Transverse colon (tissue), 4 donors: Measurements from ENCODE around the gene DPF3. TPM values are rescaled to one million over a fixed set of nuclear protein-coding genes. Genes with fewer than 3 reads are reported as not detected.

Source experiments
- DNase-seq: peaks from one replicate; pipeline ENCODE4 v3.0.0-alpha.2; 2019
- H3K27ac ChIP-seq, 4 donors: fragments of 200-600 bp; sonication (generic); 2 replicates each; pipeline ENCODE4 v1.5.1; 2016 to 2018; ENCODE audit warnings: inconsistent platforms in 4 of 4
- H3K27me3 ChIP-seq: fragments of 200-600 bp; sonication (generic); 2 replicates; pipeline ENCODE4 v1.5.1; 2017; ENCODE audit warnings: inconsistent platforms
- H3K36me3 ChIP-seq, 4 donors: fragments of 200-600 bp; sonication (generic); 2 replicates each; pipeline ENCODE4 v1.5.1; 2017 to 2019; ENCODE audit warnings: inconsistent platforms in 4 of 4
- H3K4me1 ChIP-seq, 4 donors: fragments of 200-600 bp; sonication (generic); 2 replicates each; pipeline ENCODE4 v1.5.1; 2017 to 2020; ENCODE audit warnings: inconsistent platforms in 4 of 4
- H3K4me3 ChIP-seq, 4 donors: fragments of 200-600 bp; sonication (generic); 1 replicate in 1 of 4; 2 replicates in 3 of 4; pipeline versions ENCODE4 v1.5.1 to v1.6.1; 2017 to 2019; ENCODE audit warnings: inconsistent platforms in 4 of 4
- H3K9me3 ChIP-seq, 2 donors: fragments of 200-600 bp; sonication (generic); 2 replicates each; pipeline ENCODE4 v1.5.1; 2017 to 2019; ENCODE audit warnings: inconsistent platforms in 2 of 2
- EP300 ChIP-seq: sonication (generic); formaldehyde crosslinking; IDR thresholded peaks from one replicate; pipeline ENCODE4 v1.6.1; 2017; ENCODE audit warnings: antibody characterized with exemption, low read depth
- POLR2A ChIP-seq: fragments of 450-650 bp; IDR thresholded peaks from one replicate; pipeline ENCODE4 v1.6.1; 2016; ENCODE audit warnings: antibody characterized with exemption, mild to moderate bottlenecking, moderate library complexity
- POLR2AphosphoS5 ChIP-seq, 3 donors: sonication (generic); formaldehyde crosslinking; IDR thresholded peaks; one replicate each; pipeline ENCODE4 v1.6.1; 2016; ENCODE audit warnings: antibody characterized with exemption in 3 of 3
- WGBS, 2 donors: methylation state at CpG; one replicate each; pipeline ENCODE4 v1.1.5; 2018; ENCODE audit warnings: low coverage in 1 of 2; 5-methylcytosine and 5-hydroxymethylcytosine counted together
- in situ Hi-C, 4 donors: fragments of 200-750 bp; cut with MboI; loops; one replicate each; pipeline versions ENCODE4 v1.15.0 to v1.15.1; 2017; ENCODE audit warnings: low sequenced_read_pairs in 3 of 4, low pct_ligation_motif_present in 1 of 4, low pct_unique_long_range_greater_than_20kb in 1 of 4
- intact Hi-C: fragments of 100-400 bp; cut with DNase I; formaldehyde crosslinking; loops from one replicate; pipeline ENCODE4 v1.15.1; 2023; ENCODE audit warnings: low total_unique reads
- total RNA-seq, 4 donors: library from RNA; depleted of rRNA; stranded (reverse); fragments of >200 nt; gene quantifications; one replicate each; pipeline ENCODE4 v1.1.0, GENCODE V29; 2016
- TF ChIP-seq, protein P1 (sequence below), 5 experiments: fragments of 200-600 bp in 3 of 5; fragments of 450-650 bp in 2 of 5; sonication (generic) in 3 of 5; IDR thresholded peaks; 1 replicate in 2 of 5; 2 replicates in 3 of 5; pipeline ENCODE4 v1.5.1; 2016 to 2017; ENCODE audit warnings: antibody characterized with exemption in 5 of 5, inconsistent platforms in 3 of 5, mild to moderate bottlenecking in 2 of 5, moderate library complexity in 1 of 5

Gene DPF3
- total RNA-seq, 4 donors from 2014 or later = 7.1 to 23.5 (median 10.9) TPM

DNA sequence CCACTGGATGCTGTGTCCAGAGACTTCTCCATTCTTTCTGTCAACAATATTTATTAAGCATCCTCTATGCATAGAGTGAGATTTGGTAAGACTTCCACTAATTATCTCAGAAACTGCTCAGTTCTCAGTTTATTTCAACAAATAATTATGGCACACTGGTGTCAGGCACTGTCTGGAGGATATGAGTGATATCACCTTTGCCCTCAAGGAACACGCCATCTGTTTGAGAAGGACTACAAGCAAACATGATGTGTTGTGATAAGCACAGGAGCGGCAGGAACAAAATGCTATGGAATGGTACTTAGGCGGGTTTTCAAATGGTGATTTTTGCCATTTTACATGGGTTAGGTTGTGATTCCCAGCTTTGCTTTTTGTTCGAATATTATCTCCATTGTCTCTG is 229.2 kb downstream of the DPF3 start:
- Histone ChIP-seq H3K4me3 (no peak overlapping the region), H3K27me3 (no peaks in the 10 kb centered on the region), H3K36me3 (no peaks in the 10 kb centered on the region), H3K27ac (no peak overlapping the region), H3K9me3 (no peaks in the 10 kb centered on the region), H3K4me1 (no peaks in the 10 kb centered on the region)
- WGBS, 2 donors = 97 to 98% methylated on average over 4 of the region's 4 CpGs
- in situ Hi-C loops (no loop called here), intact Hi-C loops (no loop called here)
- TF ChIP-seq POLR2AphosphoS5 (IDR thresholded peaks at IDR 0.05) (no peak), POLR2A (no peak), EP300 (no peak)
- TF ChIP-seq, protein P1, sequence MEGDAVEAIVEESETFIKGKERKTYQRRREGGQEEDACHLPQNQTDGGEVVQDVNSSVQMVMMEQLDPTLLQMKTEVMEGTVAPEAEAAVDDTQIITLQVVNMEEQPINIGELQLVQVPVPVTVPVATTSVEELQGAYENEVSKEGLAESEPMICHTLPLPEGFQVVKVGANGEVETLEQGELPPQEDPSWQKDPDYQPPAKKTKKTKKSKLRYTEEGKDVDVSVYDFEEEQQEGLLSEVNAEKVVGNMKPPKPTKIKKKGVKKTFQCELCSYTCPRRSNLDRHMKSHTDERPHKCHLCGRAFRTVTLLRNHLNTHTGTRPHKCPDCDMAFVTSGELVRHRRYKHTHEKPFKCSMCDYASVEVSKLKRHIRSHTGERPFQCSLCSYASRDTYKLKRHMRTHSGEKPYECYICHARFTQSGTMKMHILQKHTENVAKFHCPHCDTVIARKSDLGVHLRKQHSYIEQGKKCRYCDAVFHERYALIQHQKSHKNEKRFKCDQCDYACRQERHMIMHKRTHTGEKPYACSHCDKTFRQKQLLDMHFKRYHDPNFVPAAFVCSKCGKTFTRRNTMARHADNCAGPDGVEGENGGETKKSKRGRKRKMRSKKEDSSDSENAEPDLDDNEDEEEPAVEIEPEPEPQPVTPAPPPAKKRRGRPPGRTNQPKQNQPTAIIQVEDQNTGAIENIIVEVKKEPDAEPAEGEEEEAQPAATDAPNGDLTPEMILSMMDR (IDR thresholded peaks at IDR 0.05) = no peak
- DNase-seq = no peak

DNA sequence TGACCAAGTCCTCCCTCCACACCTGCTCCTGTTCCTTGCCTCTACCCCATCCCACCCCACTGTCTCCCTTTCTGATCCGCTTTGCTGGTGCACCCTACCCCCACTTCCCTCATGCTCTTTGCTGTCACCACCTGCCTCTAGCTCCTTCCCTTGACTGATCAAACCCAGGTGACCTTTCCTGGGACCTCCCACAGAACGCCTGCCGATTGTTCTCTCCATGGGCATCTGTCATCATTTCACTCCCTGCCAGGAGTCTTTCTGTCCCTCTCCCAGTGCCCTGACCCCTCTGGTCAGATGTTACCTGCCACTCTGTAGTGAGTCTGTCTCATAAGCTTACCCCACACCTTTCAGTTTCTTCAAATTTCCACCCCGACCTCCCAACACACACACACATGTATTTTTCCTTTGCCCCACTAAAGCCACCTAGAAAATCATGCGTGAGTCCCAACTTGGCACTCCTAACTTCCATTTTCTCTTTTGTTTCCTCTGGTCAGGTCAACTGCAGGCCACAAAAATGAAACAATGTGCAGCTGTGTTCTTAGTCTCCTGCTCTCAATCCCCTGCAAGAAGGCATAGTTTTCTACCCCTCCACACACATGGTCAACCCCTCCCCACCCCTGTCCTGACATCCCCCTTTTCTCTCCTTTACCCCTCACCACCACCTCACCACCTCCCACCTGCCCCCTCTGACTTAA is 229.8 kb downstream of the DPF3 start:
- in situ Hi-C loops = no loop called here
- Histone ChIP-seq H3K4me3 (no peak overlapping the region), H3K27ac (no peak overlapping the region), H3K4me1 (no peaks in the 10 kb centered on the region), H3K27me3 (no peaks in the 10 kb centered on the region), H3K36me3 (no peaks in the 10 kb centered on the region), H3K9me3 (no peaks in the 10 kb centered on the region)
- WGBS, 2 donors = 86 to 93% methylated on average over 5 of the region's 5 CpGs
- DNase-seq = no peak
- intact Hi-C loops = no loop called here
- TF ChIP-seq POLR2A (no peak), EP300 (no peak), POLR2AphosphoS5 (IDR thresholded peaks at IDR 0.05) (no peak)
- TF ChIP-seq, protein P1 (IDR thresholded peaks at IDR 0.05) = no peak

DNA sequence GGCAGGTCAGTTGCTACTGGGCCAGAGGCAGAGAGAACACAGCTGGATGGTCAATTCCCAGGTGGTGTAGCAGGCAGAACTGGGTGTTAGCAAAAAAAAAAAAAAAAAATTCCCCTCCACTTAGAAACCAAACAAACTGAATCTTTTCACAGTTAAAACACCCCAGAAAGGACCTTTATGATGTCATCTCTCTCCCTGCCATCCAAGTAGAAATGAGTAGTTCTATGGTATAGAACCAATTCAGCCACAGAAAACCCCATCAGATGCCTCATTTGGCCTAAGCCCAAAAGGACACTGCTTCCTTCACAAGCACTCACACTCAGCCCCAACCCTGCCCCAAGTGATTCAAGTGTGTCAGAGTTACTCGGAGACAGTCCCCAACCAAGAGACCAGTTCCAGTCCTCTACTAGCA is 230.8 kb downstream of the DPF3 start:
- in situ Hi-C loops = no loop called here
- Histone ChIP-seq H3K27me3 (no peaks in the 10 kb centered on the region), H3K27ac (no peak overlapping the region), H3K4me1 (no peaks in the 10 kb centered on the region), H3K36me3 (no peaks in the 10 kb centered on the region), H3K4me3 (no peak overlapping the region), H3K9me3 (no peaks in the 10 kb centered on the region)
- intact Hi-C loops = no loop called here
- WGBS, 2 donors = 94% methylated on average over 1 of the region's 1 CpG; no CpG with 5 or more reads in 1 of the 2 donors
- TF ChIP-seq POLR2AphosphoS5 (IDR thresholded peaks at IDR 0.05) (no peak), EP300 (no peak), POLR2A (no peak)
- TF ChIP-seq, protein P1 (IDR thresholded peaks at IDR 0.05) = no peak
- DNase-seq = no peak

DNA sequence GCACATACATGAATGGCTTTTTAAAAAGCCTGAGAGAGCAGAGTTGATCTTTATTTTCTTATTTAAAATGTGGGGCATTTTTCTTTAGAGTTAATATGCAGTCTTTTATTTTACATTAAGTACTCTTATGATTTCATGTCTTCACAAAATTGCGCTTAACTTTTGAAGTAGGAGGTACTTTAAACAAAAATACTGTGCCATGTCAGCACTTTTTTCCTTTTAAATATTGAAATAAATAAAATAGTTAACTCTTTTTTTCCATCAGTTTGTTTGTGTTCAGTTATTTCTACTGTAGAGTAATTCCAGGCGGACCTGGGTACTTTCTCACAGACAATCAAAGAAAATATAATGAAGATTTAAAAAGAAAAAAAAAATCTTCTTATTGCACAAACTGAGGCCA is 231.7 kb downstream of the DPF3 start:
- 92 to 94% methylated on average over 2 of the region's 2 CpGs for WGBS, 2 donors
- no peaks in the 10 kb centered on the region for H3K36me3 ChIP-seq
- TF ChIP-seq EP300 (no peak), POLR2A (no peak), POLR2AphosphoS5 (IDR thresholded peaks at IDR 0.05) (no peak)
- TF ChIP-seq, protein P1 (IDR thresholded peaks at IDR 0.05) = no peak
- in situ Hi-C loops (no loop called here), intact Hi-C loops (no loop called here)
- no peak for DNase-seq
- no peaks in the 10 kb centered on the region for H3K27me3 ChIP-seq
- H3K27ac ChIP-seq = no peak overlapping the region
- no peaks in the 10 kb centered on the region for H3K4me1 ChIP-seq
- no peak overlapping the region for H3K4me3 ChIP-seq
- no peaks in the 10 kb centered on the region for H3K9me3 ChIP-seq
